ENCODE measurements around the gene OR1L8.

DNA sequence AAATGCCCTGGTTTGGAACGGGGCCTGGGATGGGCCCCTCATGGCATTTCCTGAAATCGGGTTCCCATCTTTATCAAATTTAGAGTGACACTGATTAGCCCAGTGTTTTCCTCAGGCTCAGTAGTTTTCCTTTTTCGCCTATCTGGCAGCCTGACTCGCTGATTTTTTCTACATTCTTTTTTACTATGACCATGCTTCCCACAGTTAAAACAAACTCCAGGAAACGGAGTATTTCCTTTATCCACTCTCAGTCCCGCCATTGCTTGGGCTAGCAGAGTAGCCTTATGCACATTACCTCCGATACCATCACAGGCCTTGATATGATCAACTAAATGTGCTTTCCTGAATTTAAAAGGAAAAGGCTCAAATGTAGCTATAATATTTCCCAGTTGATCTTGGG is 36.8 kb upstream of the OR1L8 start:
- TF ChIP-seq, protein P1, sequence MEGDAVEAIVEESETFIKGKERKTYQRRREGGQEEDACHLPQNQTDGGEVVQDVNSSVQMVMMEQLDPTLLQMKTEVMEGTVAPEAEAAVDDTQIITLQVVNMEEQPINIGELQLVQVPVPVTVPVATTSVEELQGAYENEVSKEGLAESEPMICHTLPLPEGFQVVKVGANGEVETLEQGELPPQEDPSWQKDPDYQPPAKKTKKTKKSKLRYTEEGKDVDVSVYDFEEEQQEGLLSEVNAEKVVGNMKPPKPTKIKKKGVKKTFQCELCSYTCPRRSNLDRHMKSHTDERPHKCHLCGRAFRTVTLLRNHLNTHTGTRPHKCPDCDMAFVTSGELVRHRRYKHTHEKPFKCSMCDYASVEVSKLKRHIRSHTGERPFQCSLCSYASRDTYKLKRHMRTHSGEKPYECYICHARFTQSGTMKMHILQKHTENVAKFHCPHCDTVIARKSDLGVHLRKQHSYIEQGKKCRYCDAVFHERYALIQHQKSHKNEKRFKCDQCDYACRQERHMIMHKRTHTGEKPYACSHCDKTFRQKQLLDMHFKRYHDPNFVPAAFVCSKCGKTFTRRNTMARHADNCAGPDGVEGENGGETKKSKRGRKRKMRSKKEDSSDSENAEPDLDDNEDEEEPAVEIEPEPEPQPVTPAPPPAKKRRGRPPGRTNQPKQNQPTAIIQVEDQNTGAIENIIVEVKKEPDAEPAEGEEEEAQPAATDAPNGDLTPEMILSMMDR (IDR thresholded peaks at IDR 0.05) = no peak
- TF ChIP-seq EP300 (IDR thresholded peaks at IDR 0.05) (no peak), POLR2A (IDR thresholded peaks at IDR 0.05) (no peak), POLR2AphosphoS5 (IDR thresholded peaks at IDR 0.05) (no peak)
